Esophagus muscularis mucosa (tissue), 4 donors: ENCODE measurements around the gene ZMIZ1. TPM values are rescaled to one million over a fixed set of nuclear protein-coding genes. Genes with fewer than 3 reads are reported as not detected.

ENCODE experiments used
- DNase-seq: peaks from one replicate; pipeline ENCODE4 v3.0.0-alpha.2; 2017; ENCODE audit errors: extremely low spot score
- H3K27ac ChIP-seq, 4 donors: fragments of 200-600 bp; sonication (generic); replicated peaks in 1 of 4; 1 replicate in 3 of 4; 2 replicates in 1 of 4; pipeline ENCODE4 v1.5.1; 2016 to 2019; ENCODE audit warnings: mild to moderate bottlenecking in 1 of 4
- H3K27me3 ChIP-seq, 4 donors: fragments of 200-600 bp; sonication (generic); one replicate each; pipeline versions ENCODE4 v1.5.1 to v1.6.0; 2016 to 2019
- H3K36me3 ChIP-seq, 4 donors: fragments of 200-600 bp; sonication (generic); one replicate each; pipeline ENCODE4 v1.5.1; 2016 to 2019
- H3K4me1 ChIP-seq, 4 donors: fragments of 200-600 bp; sonication (generic); one replicate each; pipeline ENCODE4 v1.5.1; 2016 to 2019
- H3K4me3 ChIP-seq, 4 donors: fragments of 200-600 bp; sonication (generic); 1 replicate in 2 of 4; 2 replicates in 2 of 4; pipeline ENCODE4 v1.5.1; 2016 to 2019; ENCODE audit warnings: mild to moderate bottlenecking in 4 of 4, moderate library complexity in 1 of 4
- H3K9me3 ChIP-seq, 4 donors: fragments of 200-600 bp; sonication (generic); 1 replicate in 3 of 4; 2 replicates in 1 of 4; pipeline ENCODE4 v1.5.1; 2016 to 2019
- EP300 ChIP-seq: sonication (generic); formaldehyde crosslinking; IDR thresholded peaks from one replicate; pipeline ENCODE4 v1.6.1; 2017; ENCODE audit warnings: antibody characterized with exemption
- POLR2A ChIP-seq: fragments of 450-650 bp; IDR thresholded peaks from one replicate; pipeline ENCODE4 v1.6.1; 2017; ENCODE audit warnings: antibody characterized with exemption, moderate library complexity, mild to moderate bottlenecking, low read depth
- POLR2AphosphoS5 ChIP-seq, 2 donors: sonication (generic); formaldehyde crosslinking; IDR thresholded peaks; one replicate each; pipeline ENCODE4 v1.6.1; 2017; ENCODE audit warnings: antibody characterized with exemption in 2 of 2
- WGBS: methylation state at CpG from one replicate; pipeline ENCODE4 v1.1.5; 2018; 5-methylcytosine and 5-hydroxymethylcytosine counted together
- intact Hi-C: fragments of 100-400 bp; cut with DNase I; formaldehyde crosslinking; loops from one replicate; pipeline ENCODE4 v1.15.1; 2023
- total RNA-seq, 4 donors: library from RNA; depleted of rRNA; stranded (reverse); fragments of >200 nt; gene quantifications; one replicate each; pipeline versions ENCODE4 v1.1.0 to v1.2.1, GENCODE V29; 2016
- TF ChIP-seq, protein P1 (sequence below), 3 experiments: fragments of 200-600 bp in 2 of 3; fragments of 450-650 bp in 1 of 3; sonication (generic) in 2 of 3; IDR thresholded peaks; one replicate each; pipeline ENCODE4 v1.5.1; 2017 to 2019; ENCODE audit warnings: antibody characterized with exemption in 3 of 3, mild to moderate bottlenecking in 2 of 3, moderate library complexity in 1 of 3

The ZMIZ1 gene
- total RNA-seq, 4 donors from 2014 or later: 48.7 to 87.2 (median 66.0) TPM

DNA sequence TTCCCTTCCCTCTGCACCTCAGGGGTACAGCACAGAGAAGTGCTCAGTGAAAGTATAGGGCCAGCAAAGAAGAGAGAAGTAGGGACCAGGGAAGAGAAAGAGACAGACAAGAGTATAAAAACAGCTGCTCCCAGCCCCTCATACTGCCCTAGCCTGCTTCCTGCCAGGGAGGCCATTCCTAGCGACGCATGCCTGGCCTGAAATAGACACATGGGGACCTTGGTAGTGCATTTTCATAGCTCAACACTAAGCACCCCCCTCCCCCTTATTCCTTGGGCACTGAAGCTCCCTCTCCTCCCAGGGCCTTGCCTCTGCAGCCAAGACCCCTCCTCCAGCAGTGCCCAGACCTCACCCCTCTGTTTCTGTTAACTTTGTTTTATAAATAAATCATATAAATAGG lies 64.7 kb downstream of the ZMIZ1 start:
- H3K27ac ChIP-seq: peak overlapping the region in 2 of 4 donors; percentile 33 to 45
- peaks cover 82 to 98% (median 95%) of the 10 kb centered on the region in 4 donors for H3K4me1 ChIP-seq
- 37% methylated on average over 2 of the region's 2 CpGs for WGBS

DNA sequence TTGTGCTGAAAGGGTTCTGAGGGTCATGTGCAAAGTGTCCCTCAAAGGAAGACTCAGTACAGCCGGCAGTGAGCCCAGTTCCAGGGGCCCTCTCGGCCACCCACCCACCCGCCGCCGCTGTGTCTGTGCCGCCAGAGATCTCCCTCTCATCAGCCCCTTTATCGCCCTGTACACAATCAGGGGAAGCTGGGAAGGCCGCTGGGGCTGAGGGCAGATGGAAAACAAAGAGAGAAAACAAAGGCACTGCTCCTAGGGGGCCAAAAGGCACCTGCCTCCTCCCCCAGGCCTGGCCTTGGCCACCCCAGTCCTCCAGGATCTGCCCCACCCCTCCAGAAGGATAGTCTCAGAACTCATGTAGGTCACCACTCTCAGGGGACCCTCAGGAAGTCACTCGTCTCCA lies 67.0 kb downstream of the ZMIZ1 start:
- Histone ChIP-seq H3K4me1 (peaks cover 89 to 98% (median 95%) of the 10 kb centered on the region in 4 donors), H3K9me3 (no peaks in the 10 kb centered on the region), H3K4me3 (no peak overlapping the region), H3K36me3 (peaks cover 0 to 26% (median 20%) of the 10 kb centered on the region in 4 donors), H3K27me3 (no peaks in the 10 kb centered on the region), H3K27ac (peak overlapping the region; percentile 76 to 90 (median 83))
- no peak for DNase-seq
- intact Hi-C loops: no loop called here
- WGBS: 73% methylated on average over 8 of the region's 9 CpGs
- no peak for TF ChIP-seq POLR2AphosphoS5 (IDR thresholded peaks at IDR 0.05)
- TF ChIP-seq POLR2A: no peak
- TF ChIP-seq, protein P1, sequence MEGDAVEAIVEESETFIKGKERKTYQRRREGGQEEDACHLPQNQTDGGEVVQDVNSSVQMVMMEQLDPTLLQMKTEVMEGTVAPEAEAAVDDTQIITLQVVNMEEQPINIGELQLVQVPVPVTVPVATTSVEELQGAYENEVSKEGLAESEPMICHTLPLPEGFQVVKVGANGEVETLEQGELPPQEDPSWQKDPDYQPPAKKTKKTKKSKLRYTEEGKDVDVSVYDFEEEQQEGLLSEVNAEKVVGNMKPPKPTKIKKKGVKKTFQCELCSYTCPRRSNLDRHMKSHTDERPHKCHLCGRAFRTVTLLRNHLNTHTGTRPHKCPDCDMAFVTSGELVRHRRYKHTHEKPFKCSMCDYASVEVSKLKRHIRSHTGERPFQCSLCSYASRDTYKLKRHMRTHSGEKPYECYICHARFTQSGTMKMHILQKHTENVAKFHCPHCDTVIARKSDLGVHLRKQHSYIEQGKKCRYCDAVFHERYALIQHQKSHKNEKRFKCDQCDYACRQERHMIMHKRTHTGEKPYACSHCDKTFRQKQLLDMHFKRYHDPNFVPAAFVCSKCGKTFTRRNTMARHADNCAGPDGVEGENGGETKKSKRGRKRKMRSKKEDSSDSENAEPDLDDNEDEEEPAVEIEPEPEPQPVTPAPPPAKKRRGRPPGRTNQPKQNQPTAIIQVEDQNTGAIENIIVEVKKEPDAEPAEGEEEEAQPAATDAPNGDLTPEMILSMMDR (IDR thresholded peaks at IDR 0.05): no peak
- TF ChIP-seq EP300: no peak

More for the DNA sequence above, 64.7 kb downstream of the ZMIZ1 start:
- no peaks in the 10 kb centered on the region for H3K9me3 ChIP-seq
- no peak overlapping the region for H3K4me3 ChIP-seq
- no peak for TF ChIP-seq EP300
- no peak for TF ChIP-seq POLR2A
- TF ChIP-seq, protein P1 (IDR thresholded peaks at IDR 0.05): no peak
- TF ChIP-seq POLR2AphosphoS5 (IDR thresholded peaks at IDR 0.05): no peak
- intact Hi-C loops: no loop called here
- H3K27me3 ChIP-seq: no peaks in the 10 kb centered on the region
- H3K36me3 ChIP-seq: peaks cover 0 to 14% (median 7%) of the 10 kb centered on the region in 4 donors
- no peak for DNase-seq

DNA sequence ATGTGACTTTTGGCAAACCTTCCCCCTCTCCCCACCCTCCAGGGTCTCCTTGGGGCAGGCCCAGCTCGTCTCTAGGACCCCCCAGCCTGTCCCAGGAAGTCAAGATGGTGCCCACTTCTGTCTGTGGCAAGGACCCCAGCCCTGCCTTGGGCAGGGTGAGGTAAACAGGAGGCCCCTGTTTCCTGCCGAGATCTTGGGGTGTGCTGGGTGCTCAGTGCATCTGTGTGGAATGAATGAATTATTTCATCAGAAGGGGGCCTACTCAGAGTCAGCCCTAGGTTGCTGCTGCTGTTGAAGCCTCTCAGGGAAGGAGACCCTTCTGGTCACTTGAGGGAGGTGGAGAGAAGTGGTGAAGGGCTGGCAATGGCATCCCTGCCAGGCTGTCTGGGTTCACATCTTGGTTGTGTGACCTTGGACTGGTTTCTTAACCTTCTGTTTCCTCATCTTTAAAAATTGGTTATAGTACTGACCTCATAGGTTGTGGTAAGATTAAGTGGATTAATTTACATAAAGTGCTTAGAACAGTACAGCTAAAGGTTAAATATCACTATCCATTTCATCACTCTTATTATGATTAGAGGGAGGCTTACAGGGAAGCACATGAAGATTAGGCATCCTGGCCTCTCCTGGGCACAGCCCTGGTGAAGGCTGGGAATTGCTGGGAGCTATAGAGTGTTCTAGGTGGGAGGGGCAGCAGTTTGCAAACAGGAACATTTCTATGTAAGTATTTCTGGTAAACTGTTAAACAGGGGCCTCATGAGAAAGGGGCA lies 67.7 kb downstream of the ZMIZ1 start:
- TF ChIP-seq POLR2AphosphoS5 (IDR thresholded peaks at IDR 0.05): no peak
- no peak for TF ChIP-seq EP300
- TF ChIP-seq POLR2A: no peak
- TF ChIP-seq, protein P1 (IDR thresholded peaks at IDR 0.05): no peak
- H3K4me1 ChIP-seq: peaks cover 95 to 98% (median 96%) of the 10 kb centered on the region in 4 donors
- no CpG with 5 or more reads among the region's 2 CpGs for WGBS

DNA sequence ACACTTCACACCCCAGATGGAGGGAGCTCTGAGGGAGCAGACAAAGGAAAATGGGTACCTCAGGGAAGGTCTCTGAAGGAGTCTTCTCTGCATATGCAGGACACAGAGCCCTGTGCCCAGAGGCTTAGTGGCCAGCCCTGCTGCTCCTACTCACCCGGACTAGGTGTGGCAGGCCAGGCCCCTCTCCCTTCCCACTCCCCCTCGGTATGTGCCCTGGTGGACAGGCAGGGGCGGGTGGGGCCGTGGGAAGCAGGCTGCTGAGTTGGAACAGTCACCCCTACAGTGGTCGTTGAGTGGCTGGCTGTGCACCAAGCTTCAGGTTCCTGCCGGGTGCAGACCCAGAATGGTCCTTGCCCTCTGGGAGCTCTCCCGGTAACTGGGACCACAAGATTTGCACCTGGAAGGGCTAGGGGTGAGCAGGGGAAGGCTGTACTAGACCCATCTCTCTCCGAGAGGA lies 68.6 kb downstream of the ZMIZ1 start:
- Histone ChIP-seq H3K4me3 (no peak overlapping the region), H3K36me3 (peaks cover 0 to 26% (median 20%) of the 10 kb centered on the region in 4 donors), H3K27me3 (no peaks in the 10 kb centered on the region), H3K27ac (peak overlapping the region; percentile 76 to 90 (median 83)), H3K4me1 (peaks cover 97 to 100% (median 99%) of the 10 kb centered on the region in 4 donors), H3K9me3 (no peaks in the 10 kb centered on the region)
- 63% methylated on average over 1 of the region's 8 CpGs for WGBS
- DNase-seq: no peak
- intact Hi-C loops: no loop called here
- no peak for TF ChIP-seq POLR2AphosphoS5 (IDR thresholded peaks at IDR 0.05)
- TF ChIP-seq, protein P1 (IDR thresholded peaks at IDR 0.05): no peak
- TF ChIP-seq POLR2A: no peak
- TF ChIP-seq EP300: no peak

More for the DNA sequence above, 67.7 kb downstream of the ZMIZ1 start:
- intact Hi-C loops: no loop called here
- H3K4me3 ChIP-seq: no peak overlapping the region
- no peaks in the 10 kb centered on the region for H3K9me3 ChIP-seq
- peaks cover 0 to 24% (median 20%) of the 10 kb centered on the region in 4 donors for H3K36me3 ChIP-seq
- no peaks in the 10 kb centered on the region for H3K27me3 ChIP-seq
- H3K27ac ChIP-seq: peak overlapping the region; percentile 76 to 90 (median 83)
- DNase-seq: no peak
